ENCODE results near the gene STAM. TPM values are rescaled to one million over a fixed set of nuclear protein-coding genes. Genes with fewer than 3 reads are reported as not detected.

Gene STAM
- total RNA-seq, 2 experiments from 2014 or later, result 24.5 to 29.9 TPM

- H3K4me1 Mint-ChIP-seq (ENCODE audit: low read depth), result peaks cover 4% of the 10 kb centered on the region
- CTCF ChIA-PET, result no interaction called here
- no peaks in the 10 kb centered on the region for H3K36me3 Mint-ChIP-seq
- H3K9me3 Mint-ChIP-seq, result no peaks in the 10 kb centered on the region
- POLR2A ChIA-PET, result no interaction called here
- intact Hi-C loops (cut with micrococcal nuclease), result no loop called here
- DNase-seq, result no peak
- no peak overlapping the region for H3K27ac Mint-ChIP-seq
- H3K27me3 Mint-ChIP-seq, result no peaks in the 10 kb centered on the region
- no peak overlapping the region for H3K4me3 Mint-ChIP-seq
Measured at GRCh38 chr10:17758200-17758599, 114.2 kb downstream of the STAM start.

GRCh38 chr10:17758896-17759295 is 114.9 kb downstream of the STAM start:
- ChIA-PET POLR2A (interaction anchor here (0.8 kb wide), 1 partner anchor 27 kb away, joined by 3 read pairs; no protein-coding TSS in a partner anchor), CTCF (no interaction called here)
- no peak for DNase-seq
- intact Hi-C loops (cut with micrococcal nuclease), result no loop called here
- Mint-ChIP-seq H3K27me3 (no peaks in the 10 kb centered on the region), H3K4me1 (ENCODE audit: low read depth) (peaks cover 4% of the 10 kb centered on the region), H3K36me3 (no peaks in the 10 kb centered on the region), H3K27ac (no peak overlapping the region), H3K9me3 (no peaks in the 10 kb centered on the region), H3K4me3 (no peak overlapping the region)

- CTCF ChIA-PET, result interaction anchor here (0.6 kb wide), 1 partner anchor 29 kb away, joined by 3 read pairs; no protein-coding TSS in a partner anchor
- no peaks in the 10 kb centered on the region for H3K36me3 Mint-ChIP-seq
- intact Hi-C loops (cut with micrococcal nuclease), result no loop called here
- H3K4me1 Mint-ChIP-seq (ENCODE audit: low read depth), result no peaks in the 10 kb centered on the region
- no peaks in the 10 kb centered on the region for H3K9me3 Mint-ChIP-seq
- POLR2A ChIA-PET, result no interaction called here
- H3K27ac Mint-ChIP-seq, result no peak overlapping the region
- H3K4me3 Mint-ChIP-seq, result no peak overlapping the region
- H3K27me3 Mint-ChIP-seq, result no peaks in the 10 kb centered on the region
- no peak for DNase-seq
Measured at GRCh38 chr10:17764142-17764541, 120.2 kb downstream of the STAM start.

- ChIA-PET POLR2A (no interaction called here), CTCF (no interaction called here)
- intact Hi-C loops (cut with micrococcal nuclease), result no loop called here
- H3K36me3 Mint-ChIP-seq, result no peaks in the 10 kb centered on the region
- DNase-seq, result no peak
- H3K4me1 Mint-ChIP-seq (ENCODE audit: low read depth), result no peaks in the 10 kb centered on the region
- H3K27ac Mint-ChIP-seq, result no peak overlapping the region
- no peak overlapping the region for H3K4me3 Mint-ChIP-seq
- no peaks in the 10 kb centered on the region for H3K9me3 Mint-ChIP-seq
- no peaks in the 10 kb centered on the region for H3K27me3 Mint-ChIP-seq
Measured at GRCh38 chr10:17765602-17766001, 121.7 kb downstream of the STAM start.

Other genes with a start within 250 kb of the STAM start
- under 1 TPM in 1 of 2 experiments, not detected in 1; 0.38 TPM for gene ST8SIA6, start 189.6 kb upstream of the STAM start, total RNA-seq
- 1 to 10 TPM; 3.3 to 4.1 TPM for gene HACD1, start 26.8 kb upstream of the STAM start, total RNA-seq
- under 1 TPM; 0.07 to 0.10 TPM for gene TMEM236, start 108.0 kb downstream of the STAM start, total RNA-seq
- gene MRC1, start 165.2 kb downstream of the STAM start, total RNA-seq, result under 1 TPM in 1 of 2 experiments, not detected in 1; 0.05 TPM